ENCODE results near the gene SCGN. TPM values are rescaled to one million over a fixed set of nuclear protein-coding genes. Genes with fewer than 3 reads are reported as not detected.

SCGN gene
- total and polyA plus RNA-seq, 9 of the 15 experiments (the other 6 are each of a cell fraction or from before 2014, with no cell fraction given), result not detected

DNA sequence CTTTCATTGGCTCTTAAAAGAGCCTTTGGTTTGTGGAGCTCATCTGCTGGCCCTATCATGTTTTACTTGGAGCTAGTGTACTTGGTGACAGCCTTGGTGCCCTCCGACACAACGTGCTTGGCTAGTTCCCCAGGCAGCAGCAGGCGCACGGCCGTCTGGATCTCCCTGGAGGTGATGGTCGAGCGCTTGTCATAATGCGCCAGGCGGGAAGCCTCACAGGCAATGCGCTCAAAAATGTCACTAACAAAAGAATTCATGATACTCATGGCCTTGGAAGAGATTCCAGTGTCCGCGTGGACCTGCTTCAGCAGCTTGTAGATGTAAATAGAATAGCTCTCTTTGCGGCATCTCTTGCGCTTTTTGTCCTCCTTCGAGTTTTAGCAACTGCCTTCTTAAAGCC, 79.7 kb downstream of the SCGN start (continued):
- no peak for TF ChIP-seq RERE (CRISPR knock-in tag; IDR thresholded peaks at IDR 0.05; ENCODE audit: borderline replicate concordance)
- TF ChIP-seq RBM17 (IDR thresholded peaks at IDR 0.05; ENCODE audit: borderline replicate concordance, low read depth, low read length), result no peak
- TF ChIP-seq ZNF57 (CRISPR knock-in tag; IDR thresholded peaks at IDR 0.05), result no peak

GRCh38 chr6:25732468-25733198, 80.6 kb downstream of the SCGN start:
- POLR2A ChIA-PET, result interaction anchor here (0.8 kb wide), 1 partner anchor 22 kb away, joined by 3 read pairs; the partner anchor contains the start of gene SLC17A4
- CTCF ChIA-PET (ENCODE audit: low intra/inter-chr PET ratio), result no interaction called here
- WGBS (ENCODE audit: insufficient coverage, low coverage, missing lambda C conversion rate), result 13% methylated on average over 30 of the region's 30 CpGs
- TF ChIP-seq HINFP (tag; conservative IDR thresholded peaks at IDR 0.05; ENCODE audit: low read depth) (no peak), E2F6 (IDR thresholded peaks at IDR 0.05; ENCODE audit: borderline replicate concordance in 1 of 2, extremely low read depth in 1 of 2, insufficient read depth in 1 of 2, insufficient read length in 1 of 2, low read depth in 1 of 2, low read length in 1 of 2, poor library complexity in 1 of 2, severe bottlenecking in 1 of 2) (peak in 1 of 2 experiments; percentile 16), RAD21 (CRISPR knock-in tag; conservative IDR thresholded peaks at IDR 0.05 in 1 of 2, IDR thresholded peaks at IDR 0.05 in 1 of 2) (peak in 1 of 2 experiments; percentile 21; a peak in 2 of 4 replicates)

More at GRCh38 chr6:25732468-25733198, 80.6 kb downstream of the SCGN start:
- no peaks in the 10 kb centered on the region for H3K79me2 ChIP-seq (ENCODE audit: control insufficient read depth, insufficient read depth, low read length)
- intact Hi-C loops (cut with micrococcal nuclease) (no loop called here), in situ Hi-C loops (cut with MboI) (no loop called here)
- peaks cover 0 to 6% of the 10 kb centered on the region in 2 experiments; a peak in 1 of 5 replicates for H3K4me1 ChIP-seq (replicated peaks in 1 of 2; ENCODE audit: control insufficient read depth in 2 of 2, insufficient read depth in 2 of 2, low read length in 2 of 2)
- no TSS peak for BruUV-seq (replicated peaks)
- H3K27me3 ChIP-seq (ENCODE audit: control insufficient read depth in 2 of 2, insufficient read depth in 2 of 2, low read length in 2 of 2), result peaks cover 21 to 26% of the 10 kb centered on the region in 2 experiments; a peak in 4 of 5 replicates
- H3K36me3 ChIP-seq (ENCODE audit: control insufficient read depth, insufficient read depth, low read length), result no peaks in the 10 kb centered on the region
- H3K27ac ChIP-seq (ENCODE audit: extremely low read depth, low read depth, low read length), result no peak overlapping the region
- H3K9me1 ChIP-seq (ENCODE audit: control insufficient read depth, insufficient read depth, low read length), result no peaks in the 10 kb centered on the region
- FAIRE-seq (no peak), ATAC-seq (peak; percentile 71), DNase-seq (ENCODE audit: extremely low read depth in 1 of 4, low spot score in 3 of 4) (peak in 1 of 4 experiments; percentile 14)
- no peak overlapping the region for H2AFZ ChIP-seq (ENCODE audit: low read depth, low read length)
- H3K4me3 ChIP-seq, result no peak overlapping the region
- H3K9me3 ChIP-seq (replicated peaks; ENCODE audit: control insufficient read depth, insufficient read depth, low read depth, low read length), result no peaks in the 10 kb centered on the region
- H3K4me2 ChIP-seq (ENCODE audit: insufficient read depth, low read length), result 0 out of 2 replicates have a peak overlapping the region, but pooled peaks have one; percentile 3
- no peaks in the 10 kb centered on the region for H4K20me1 ChIP-seq (replicated peaks; ENCODE audit: control insufficient read depth, insufficient read depth, low read length)
- H3K9ac ChIP-seq (ENCODE audit: insufficient read depth in 1 of 2, low read depth in 2 of 2, low read length in 2 of 2), result no peak overlapping the region

Data from K562 (cell line).